ENCODE measurements around the gene NCKAP5L.

NCKAP5L gene

DNA sequence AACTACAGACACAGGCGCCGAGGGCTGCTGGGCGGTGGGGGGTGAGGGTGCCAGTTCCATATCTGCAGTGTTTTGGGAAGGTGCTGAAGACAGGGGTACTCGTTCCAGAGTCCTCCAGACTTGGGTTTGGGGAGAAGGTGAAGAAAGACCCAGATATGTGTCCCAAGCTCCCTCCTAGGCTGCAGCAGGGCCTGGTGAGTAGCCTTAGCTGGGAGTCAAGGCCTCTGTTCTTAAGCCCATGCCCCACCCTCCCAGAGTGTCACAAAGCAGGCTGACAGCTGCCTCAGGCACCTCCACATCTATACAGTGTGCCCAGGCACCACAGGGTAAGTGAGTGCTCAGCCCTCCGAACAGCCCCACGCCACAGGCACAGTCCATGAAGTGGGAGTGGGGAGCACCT lies 4.3 kb downstream of the NCKAP5L start:
- no peak for DNase-seq

DNA sequence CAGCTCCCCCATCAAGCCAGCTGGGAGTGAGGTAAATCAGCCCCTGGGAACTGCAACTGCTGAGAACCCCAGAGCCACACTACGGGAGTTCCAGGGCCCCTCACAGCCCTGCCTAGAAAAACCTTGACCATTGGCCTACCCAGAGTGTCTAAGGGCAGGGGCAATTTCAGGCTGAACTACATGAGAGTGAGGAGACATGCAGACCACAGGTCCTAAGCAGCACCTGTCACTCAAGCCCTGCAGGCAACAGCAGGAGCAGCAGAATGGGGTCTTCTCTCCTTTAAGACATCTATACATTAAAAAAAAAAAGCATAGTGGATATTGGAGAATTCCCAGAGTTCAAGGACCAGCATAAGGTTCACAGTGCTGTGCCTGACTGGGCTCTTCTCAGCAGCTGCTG lies 4.9 kb downstream of the NCKAP5L start:
- DNase-seq, result no peak

DNA sequence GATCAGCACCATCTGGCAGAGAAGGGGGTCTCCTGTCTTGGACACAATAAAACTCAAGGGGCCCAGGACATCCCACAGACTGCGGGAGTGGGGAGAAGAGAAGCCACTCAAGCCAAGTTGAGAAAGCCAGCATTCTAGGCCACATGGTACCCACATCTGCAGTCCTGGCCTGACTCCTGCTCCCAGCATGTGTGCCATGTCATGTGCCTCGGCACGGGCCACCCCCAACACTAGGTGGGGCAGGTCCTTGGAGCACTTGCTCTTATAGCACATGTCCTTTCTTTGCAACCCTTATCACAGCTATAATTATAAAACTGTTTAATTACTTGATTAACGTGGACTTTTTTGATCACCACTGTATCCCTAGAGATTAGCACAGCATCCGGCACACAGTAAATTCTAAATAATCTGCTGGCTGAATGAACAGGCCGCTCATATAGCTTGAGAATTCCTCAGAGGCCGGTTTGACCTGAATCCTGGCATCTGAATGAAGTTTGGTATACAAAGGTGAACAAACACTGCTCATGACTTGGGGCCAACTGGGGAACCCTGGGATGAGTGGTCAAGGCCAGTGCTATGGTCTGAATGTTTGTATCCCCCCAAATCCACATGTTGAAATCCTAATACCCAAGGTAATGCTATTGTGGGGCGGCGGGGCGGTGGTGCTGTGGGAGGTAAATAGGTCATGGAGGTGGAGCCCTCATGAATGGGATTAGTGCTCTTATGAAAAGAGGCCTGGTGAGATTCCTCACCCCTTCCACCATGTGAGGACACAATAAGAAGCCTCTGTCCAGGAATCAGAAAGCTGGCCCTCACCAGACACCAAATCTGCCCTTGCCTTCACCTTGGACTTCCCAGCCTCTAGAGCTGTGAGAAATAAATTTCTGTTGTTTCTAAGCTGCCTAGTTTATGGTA lies 6.6 kb downstream of the NCKAP5L start:
- DNase-seq, result no peak

DNA sequence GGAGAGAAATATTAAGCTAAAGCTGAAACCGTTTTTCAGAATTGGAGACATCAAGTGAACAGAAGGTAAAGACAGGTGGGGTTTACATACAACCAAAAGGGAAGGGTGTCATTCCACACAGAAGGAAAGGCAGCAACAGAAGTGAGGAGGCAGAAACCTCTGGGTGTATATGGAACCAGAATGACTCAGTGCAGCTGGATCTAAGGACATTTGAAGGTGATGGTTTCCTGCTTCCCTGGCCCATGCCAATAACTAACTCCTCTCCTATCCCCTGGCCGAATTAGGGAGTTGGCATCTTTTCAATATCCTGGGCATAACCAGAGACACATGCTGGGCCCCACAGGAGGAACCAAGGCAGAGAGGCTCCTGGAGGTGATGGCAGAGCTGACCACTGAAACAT lies 8.4 kb downstream of the NCKAP5L start:
- no peak for DNase-seq

DNA sequence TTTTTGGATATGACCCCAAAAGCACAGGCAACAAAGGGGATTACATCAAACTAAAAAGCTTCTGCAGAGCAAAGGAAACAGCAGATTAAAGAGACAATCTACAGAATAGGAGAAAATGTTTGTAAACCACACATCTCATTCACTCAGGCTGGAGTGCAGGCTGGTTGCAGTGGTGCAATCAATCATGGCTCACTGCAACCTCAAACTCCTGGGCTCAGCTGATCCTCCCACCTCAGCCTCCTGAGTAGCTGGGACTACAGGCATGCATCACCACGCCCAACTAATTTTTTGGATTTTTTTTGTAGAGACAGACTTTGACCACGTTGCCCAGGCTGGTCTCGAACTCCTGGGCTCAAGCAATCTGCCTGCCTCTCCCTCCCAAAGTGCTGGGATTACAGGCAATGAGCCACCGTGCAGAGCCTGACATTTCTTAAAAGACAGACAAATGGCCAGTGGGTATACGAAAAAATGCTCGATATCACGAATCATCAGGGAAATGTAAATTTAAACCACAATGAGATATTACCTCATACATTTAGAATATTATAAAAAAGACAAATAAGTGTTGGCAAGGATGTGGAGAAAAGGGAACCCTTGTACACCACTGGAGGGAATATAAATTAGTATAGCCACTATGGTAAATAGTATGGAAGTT lies 9.8 kb downstream of the NCKAP5L start:
- no peak for DNase-seq

DNA sequence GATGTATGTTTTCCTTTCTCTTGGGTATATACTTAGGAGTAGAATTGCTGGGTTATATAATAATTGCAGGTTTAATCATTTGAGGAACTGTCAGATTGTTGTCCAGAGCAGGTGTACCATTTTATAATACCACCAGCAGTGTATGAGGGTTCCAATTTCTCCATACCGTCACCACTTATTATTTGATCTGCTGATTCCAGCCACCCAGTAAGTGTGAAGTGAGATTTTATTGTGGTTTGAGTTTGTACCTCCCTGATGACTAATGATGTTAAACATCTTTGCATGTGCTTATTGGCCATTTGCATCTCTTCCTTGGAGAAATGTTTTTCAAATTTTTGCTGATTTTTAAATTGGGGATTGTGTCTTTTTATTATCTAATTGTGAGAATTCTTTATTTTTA lies 15.1 kb downstream of the NCKAP5L start:
- no peak for DNase-seq

DNA sequence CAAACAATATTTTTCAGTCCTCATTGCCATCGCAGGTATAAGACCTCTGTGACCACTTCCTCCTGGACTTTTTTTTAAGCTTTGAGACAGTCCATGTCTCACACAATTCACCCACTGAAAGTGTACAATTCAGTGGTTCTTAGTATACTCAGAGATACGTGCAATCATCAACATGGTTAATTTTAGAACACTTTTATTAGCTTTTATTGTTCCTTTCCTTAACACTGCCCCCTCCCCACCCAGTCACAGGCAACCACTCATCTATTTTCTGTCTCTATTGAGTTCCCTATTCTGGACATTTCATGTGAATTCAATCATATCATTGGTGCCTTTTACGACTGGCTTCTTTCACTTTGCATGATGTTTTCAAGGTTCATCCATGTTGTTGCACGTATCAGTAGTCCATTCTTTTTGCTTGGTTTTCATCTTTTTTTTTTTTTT lies 16.2 kb downstream of the NCKAP5L start:
- no peak for DNase-seq

DNA sequence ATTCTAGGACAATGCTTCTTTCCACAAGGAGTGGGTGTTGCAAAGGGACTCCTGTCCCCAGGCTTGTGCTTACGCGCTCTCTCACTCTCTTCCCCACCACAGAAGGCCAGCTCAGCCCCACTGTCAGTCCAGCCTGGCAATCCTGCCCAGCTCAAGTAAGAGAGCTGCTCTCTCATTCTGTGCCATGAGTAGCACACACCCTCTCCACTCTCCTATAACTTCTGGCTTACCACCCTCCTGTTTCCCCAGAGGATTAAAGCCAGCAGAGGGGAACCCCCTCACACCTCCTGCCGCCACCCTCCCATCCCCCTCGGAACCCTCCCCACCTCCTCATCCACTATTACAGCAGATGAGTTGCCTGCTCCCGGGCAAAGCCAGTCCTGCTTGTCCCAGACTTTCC lies 17.1 kb downstream of the NCKAP5L start:
- DNase-seq, result no peak

DNA sequence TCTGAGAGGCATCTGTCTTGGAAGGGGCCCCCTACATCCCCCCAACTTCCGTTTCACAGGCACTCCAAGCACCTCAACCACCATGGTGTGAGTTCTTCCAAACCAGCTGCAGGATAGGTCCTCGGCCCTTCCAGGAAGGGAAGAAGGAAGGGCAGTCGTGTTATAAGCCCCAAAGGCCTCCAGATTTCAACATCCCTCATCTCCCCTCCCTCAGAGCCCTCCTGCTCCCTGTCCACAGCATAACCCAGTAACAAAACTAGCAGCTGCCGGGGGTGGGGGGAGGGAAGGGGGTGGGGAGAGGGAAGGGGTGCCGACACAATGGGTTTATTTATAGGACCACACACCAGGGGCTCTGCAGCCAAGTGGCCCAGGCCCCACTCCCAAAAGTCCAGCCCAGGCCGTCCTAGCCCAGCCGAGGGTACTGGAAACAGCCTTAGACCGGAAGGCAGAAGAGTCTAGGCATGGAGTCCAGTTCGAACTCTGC lies 18.3 kb downstream of the NCKAP5L start:
- no peak for DNase-seq

DNA sequence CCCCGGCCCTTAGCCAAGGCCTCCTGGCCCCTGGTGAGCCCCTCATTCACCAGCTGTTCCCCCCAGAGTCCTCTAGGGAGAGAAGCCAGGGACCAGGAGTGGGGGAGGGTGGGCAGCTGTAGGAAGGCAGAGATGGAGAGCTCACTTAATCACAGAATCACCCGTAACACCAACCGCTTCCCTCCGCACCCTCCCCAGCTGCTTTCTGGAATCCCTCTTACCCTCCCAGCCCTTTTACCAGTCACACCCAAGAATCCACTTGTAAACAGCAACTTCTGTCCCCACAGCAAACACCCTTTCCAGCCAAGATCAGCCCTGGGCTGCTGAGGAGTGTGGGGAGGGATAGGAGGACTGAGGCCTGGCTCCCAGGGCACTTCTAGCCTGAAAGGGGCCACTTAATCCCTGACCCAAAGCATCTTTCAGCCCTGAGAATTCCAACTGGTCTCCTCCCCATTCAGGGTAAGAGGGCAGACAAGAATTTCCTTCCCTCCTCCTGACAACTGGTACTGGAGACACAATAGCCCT lies 18.8 kb downstream of the NCKAP5L start:
- no peak for DNase-seq

DNA sequence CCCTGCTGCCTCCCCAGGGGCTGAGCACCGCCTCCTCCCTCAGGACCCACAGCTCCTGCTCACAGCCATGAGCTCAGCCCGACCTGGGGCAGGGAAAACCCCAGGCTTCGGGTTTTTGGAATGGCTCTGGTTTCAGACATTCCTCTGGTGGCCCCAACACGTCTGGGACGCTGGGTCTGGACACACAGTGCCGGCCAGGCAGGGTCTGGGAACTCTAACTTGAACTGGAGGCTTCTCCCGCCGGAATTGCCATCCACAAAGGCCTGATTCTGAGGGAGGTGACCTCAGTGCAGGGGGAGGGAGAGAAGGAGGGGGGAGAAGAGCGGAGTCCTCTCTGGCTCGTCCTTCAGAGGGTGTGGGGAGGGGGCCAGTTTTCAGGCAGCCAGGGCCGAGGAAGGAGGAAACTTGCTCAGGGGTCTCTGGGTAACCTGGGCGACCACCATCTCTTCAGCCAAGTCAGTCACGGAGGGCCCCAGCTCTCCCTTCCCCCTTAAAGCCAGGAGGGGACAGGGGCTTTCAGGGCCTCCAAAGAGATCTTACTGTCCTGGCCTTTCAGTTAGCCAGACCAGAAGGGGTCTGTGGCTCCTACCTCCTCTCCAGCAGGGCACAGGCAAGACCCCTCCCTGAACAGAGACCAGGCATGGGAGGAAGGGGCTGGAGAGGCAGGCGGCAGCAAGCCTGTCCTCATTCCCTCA lies 19.4 kb downstream of the NCKAP5L start:
- DNase-seq, result no peak

DNA sequence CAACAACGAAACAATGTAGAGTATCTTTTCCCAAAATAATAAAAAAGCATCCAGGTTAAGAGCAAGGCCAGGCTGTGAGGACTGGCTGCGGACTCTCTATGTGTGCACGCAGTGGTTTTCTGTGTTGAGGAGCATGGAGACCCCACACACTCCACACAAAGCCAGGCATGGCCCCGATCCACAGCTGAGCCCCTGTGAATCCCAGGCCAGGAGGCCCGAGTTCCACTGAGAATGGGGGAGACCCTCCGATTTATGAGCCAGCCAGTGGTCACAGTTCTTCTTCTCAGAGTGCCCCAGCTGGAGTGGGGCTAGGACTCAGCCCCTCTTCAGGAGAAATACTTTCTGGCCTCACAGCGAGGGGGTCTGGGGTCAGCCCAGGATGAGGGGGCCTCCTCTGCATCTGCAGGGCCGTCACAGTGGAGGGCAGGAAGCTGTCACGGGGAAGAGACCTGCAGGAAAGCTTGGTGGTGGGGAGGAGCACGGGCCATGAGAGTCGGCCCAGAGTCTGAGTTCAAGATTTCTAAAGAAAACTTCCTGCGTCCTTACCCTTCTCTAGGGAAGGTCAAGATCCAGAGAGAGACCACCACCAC lies 20.1 kb downstream of the NCKAP5L start:
- no peak for DNase-seq

DNA sequence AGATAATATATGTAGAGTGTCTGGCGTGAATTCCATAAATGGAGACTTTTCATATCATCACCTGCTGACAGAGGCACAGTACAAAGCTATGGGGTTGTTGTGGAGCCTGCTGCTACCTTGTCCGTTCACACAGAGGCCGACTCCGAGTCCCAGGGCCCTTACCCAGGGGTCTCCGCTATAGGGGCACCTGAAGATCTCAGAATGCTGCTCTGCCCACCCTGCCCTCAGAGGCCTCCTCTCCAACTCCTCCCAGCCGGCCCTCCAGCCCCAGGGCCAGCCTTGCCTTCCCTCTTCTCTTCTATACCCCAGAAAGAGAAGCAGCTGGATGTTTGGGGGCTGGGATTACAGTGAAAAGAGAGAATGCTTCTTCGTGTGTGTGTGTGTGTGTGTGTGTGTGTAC lies 21.3 kb downstream of the NCKAP5L start:
- DNase-seq, result no peak

DNA sequence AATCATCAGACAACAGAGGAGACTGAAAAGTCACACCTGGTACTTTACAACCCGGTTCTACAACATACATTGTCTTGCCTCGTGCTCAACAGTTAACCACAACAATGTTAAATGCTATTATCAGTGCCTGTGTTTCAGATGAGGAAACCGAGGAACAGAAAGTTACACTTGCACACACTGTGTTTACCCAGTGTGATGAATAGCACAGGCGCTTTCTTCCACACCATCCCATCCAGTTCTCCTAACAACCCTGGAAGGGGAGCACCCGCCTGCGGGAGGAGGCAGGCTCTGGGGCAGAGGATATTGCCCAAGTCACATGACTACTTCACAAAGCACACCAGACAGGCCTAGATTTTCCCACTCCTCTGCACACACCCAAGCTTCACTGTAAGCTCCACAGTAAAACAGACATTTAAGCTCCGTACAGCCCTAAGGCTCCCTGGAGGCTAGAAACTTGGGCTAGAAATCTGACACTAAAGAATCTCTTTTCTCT lies 21.8 kb downstream of the NCKAP5L start:
- DNase-seq, result no peak

DNA sequence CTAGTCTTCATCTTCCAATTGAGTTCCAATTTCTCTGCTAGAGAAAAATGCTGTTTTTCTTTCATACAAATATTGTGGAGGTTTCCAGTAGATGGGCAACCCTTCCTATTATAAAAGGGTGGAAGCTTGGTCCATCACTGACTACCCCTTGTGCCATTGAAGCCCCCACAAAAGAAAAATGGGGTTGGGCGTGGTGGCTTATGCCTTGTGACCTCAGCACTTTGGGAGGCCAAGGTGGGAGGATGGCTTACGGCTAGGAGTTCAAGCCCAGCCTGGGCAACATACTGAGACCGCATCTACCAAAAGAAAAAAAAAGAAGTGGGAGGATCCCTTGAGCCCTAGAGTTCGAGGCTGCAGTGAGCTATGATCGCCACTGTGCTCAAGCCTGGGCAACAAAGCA lies 22.8 kb downstream of the NCKAP5L start:
- no peak for DNase-seq

DNA sequence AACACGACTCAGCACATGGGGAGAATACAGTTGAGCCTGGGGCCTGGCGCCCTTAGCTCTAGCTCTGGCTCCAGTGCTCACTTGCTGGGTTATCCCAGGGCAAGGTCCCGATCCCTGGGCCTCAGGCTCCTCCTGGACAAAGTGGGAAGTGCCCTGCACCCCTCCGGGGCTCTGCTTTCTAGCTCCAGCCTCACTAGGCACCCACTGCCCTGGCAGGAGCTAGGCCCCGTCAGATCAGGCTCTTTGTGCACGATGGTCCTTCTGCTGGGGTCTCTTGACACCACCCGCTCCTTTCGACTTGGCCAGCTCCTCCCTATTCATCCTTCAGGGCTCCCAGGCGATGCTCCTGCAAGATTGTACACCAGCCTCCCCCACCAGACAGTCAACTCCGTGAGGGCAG lies 23.4 kb downstream of the NCKAP5L start:
- DNase-seq, result no peak

DNA sequence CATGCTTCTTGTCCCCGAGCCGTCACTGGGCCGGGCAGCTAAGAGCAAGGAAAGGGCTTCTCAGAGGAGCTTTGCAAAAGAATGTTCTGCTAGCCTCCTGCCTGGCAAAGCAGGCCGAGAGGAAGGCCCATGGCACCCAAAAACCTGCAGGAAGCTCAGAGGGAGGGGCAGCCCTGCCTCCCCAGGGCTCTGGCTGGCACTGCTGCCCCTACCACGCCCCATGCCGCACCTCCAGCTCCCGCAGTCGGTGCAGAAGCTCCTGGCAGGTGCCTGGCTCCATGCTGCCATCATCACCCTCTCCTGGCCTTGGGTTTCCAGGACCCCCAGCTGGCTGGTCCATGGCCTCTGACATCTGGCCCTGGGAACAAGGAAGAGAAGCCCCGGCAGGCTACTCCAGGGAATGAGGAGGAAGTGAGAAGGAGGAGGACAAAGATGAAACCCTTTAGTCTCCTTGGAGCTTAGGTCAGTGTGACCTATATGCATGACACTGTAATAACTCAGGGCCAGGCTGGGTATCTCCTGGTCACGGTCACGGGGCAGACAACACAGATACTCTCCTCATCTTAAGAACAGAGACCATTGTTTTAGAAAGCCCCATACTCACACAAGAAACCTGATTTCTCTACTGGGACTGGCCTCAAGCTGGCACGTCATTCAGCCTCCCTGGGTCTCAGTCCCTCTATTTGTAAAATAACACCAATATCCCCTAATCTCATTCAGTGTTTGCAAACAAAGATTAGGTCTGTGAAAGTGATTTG lies 24.3 kb downstream of the NCKAP5L start:
- DNase-seq, result no peak

DNA sequence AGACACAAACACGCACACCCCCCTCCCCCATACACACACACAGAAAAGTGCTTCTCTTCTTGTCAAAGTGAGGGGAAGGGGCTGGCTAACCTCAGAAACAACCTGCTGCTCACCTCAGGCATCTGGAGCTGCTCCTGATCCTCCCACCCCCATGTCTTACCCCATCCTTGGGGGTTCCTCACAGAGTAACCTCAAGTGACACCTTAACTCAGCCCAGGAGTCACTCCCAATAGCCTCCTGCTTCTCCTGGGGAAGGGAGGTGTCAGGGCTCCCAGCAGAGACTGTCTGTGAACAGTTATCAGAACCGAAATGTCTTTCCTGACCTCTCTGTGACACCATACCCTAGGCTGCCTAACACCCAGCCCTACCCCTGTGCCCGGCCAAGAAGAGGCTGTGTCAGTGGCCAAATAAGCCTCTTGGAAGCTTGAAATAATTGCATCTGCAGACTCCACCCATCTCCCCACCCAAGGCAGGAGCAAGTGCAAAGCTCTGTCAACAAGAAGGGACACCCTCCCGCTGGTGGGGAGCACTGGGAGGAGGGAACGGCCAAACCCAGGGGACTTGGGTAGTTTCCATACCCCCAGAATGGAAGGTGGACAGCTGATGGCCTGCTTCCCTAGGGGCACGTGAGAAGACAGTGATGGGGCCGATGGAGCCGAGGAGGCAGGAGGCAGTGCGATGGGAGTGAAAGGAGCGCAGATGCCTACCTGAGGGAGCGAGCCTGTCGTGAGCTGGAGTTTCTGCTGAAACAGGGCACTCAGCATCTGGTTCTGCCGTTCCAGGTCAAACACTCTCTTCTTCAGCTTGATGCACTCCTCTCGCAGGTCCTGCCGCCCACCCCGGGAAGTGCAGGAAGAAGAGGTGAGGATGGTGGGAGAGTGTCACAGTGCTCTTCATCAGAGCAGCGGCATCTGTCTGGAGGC lies 26.8 kb downstream of the NCKAP5L start:
- no peak for DNase-seq

DNA sequence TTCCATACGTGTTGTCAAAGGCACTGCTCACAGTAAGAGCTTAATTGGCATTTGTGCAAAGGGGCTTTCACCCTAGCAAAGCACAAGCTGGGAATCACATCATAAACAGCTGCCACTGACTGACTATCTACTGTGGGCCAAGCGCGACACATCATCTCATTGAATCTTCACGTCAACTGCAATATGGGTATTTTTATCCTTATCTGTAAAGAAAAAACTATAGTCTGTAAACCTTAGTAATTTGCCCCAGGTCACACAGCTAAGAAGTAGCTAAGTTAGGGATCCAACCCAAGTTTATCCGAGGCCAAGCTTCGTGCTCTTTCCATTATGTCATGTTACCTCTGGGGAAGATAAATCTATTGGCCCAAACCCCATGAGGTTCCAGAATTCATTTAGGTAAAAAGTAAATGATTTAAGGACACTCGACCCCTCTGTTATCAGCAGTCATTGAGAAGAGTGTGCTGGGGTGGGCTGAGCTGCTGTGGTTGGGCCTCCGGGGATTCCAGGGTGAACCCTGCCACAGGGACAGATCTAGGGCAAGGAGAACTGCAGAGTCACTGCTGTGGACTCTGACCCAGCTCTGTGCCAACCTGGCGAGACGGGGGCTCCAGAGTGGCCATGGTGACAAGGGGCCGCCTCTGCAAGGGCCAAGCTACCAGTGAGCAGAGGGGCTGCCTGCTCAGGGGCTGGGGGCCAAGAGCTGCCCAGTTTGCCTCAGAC lies 27.6 kb downstream of the NCKAP5L start:
- DNase-seq, result no peak

DNA sequence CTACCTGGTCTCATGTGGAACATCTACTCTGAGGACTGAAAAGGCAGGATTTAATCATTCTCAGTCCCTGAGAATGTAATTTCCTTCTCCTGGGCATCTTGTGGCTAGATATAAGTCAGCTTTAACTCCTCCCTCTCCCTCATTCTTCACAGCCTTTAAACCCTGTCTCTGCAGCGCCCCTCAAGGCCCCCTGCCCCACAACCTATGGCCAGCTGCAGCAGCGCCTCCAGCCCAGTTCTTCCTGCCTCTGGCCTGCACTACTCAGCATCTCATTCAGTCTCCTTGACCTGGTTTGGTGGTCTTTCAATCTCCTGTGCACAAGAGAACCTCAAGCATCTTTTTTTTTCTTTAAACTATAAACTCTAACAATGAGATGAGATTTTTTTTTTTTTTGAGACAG lies 29.3 kb downstream of the NCKAP5L start:
- no peak for DNase-seq
